Measurements from ENCODE around the gene GSAP. TPM values are rescaled to one million over a fixed set of nuclear protein-coding genes. Genes with fewer than 3 reads are reported as not detected.

Gene GSAP
- total and polyA plus RNA-seq, 2 donors (not counting 3 experiments of a cell fraction or from before 2014, with no cell fraction given), result 2.3 to 5.8 TPM

DNA sequence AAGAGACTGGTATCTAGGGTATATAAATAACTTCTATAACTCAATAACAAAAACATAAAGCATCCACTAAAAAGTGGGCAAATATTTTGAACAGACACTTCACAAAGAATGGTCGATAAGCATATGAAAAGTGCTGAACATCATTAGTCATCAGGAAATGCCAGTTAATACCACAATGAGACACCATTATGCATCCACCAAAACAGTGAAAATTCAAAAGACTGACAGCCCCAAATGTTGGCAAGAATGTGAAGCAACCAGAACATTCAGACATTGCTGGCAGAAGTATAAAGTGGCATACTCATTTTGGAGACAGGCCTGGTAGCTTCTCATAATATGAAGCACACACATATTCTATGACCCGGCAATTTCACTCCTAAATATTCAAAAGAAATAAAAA lies 26.5 kb upstream of the GSAP start:
- H3K4me2 ChIP-seq (ENCODE audit: insufficient read depth, low read length), result peak overlapping the region; percentile 49
- no peaks in the 10 kb centered on the region for H3K9me1 ChIP-seq (replicated peaks; ENCODE audit: control insufficient read depth, extremely low read depth, insufficient read depth, low read length)
- FAIRE-seq (peak; percentile 76), DNase-seq (ENCODE audit: low read depth, low spot score) (peak; percentile 44)
- CTCF ChIA-PET, result interaction anchor here (0.9 to 1.5 kb wide), 3 partner anchors 11 to 111 kb away, joined by 3 to 4 read pairs (median 3); no protein-coding TSS in a partner anchor
- H3K9ac ChIP-seq (replicated peaks; ENCODE audit: extremely low read depth, insufficient read depth, low read length), result no peak overlapping the region
- POLR2A ChIA-PET, result no interaction called here
- no peaks in the 10 kb centered on the region for H3K79me2 ChIP-seq (ENCODE audit: control insufficient read depth, insufficient read depth, low read length)
- peaks cover 11% of the 10 kb centered on the region for H3K4me1 ChIP-seq (ENCODE audit: control insufficient read depth, extremely low read depth, insufficient read depth, low read length)
- no peaks in the 10 kb centered on the region for H3K27me3 ChIP-seq (ENCODE audit: control insufficient read depth in 2 of 2, insufficient read depth in 2 of 2, low read length in 2 of 2)
- no peaks in the 10 kb centered on the region for H3K9me3 ChIP-seq (replicated peaks; ENCODE audit: control insufficient read depth, insufficient read depth, low read length)
- H4K20me1 ChIP-seq (replicated peaks; ENCODE audit: control insufficient read depth, extremely low read depth, insufficient read depth, low read length), result no peaks in the 10 kb centered on the region
- no peaks in the 10 kb centered on the region for H3K36me3 ChIP-seq (ENCODE audit: control insufficient read depth in 2 of 2, extremely low read depth in 1 of 2, insufficient read depth in 2 of 2, low read length in 2 of 2)
- peak overlapping the region; percentile 34 for H3K27ac ChIP-seq (ENCODE audit: insufficient read depth, low read depth, low read length)
- dilution Hi-C loops (cut with MboI; ENCODE audit: extremely low pct_ligation_motif_present, low sequenced_read_pairs), result no loop called here
- intact Hi-C loops (cut with micrococcal nuclease), result loop anchor here (1.0 kb wide), 1 partner anchor 94 kb away; no protein-coding TSS in a partner anchor
- BruUV-seq (replicated peaks), result no TSS peak
- H2AFZ ChIP-seq (ENCODE audit: low read depth, low read length), result peak overlapping the region; percentile 5
- TF ChIP-seq, protein P1, sequence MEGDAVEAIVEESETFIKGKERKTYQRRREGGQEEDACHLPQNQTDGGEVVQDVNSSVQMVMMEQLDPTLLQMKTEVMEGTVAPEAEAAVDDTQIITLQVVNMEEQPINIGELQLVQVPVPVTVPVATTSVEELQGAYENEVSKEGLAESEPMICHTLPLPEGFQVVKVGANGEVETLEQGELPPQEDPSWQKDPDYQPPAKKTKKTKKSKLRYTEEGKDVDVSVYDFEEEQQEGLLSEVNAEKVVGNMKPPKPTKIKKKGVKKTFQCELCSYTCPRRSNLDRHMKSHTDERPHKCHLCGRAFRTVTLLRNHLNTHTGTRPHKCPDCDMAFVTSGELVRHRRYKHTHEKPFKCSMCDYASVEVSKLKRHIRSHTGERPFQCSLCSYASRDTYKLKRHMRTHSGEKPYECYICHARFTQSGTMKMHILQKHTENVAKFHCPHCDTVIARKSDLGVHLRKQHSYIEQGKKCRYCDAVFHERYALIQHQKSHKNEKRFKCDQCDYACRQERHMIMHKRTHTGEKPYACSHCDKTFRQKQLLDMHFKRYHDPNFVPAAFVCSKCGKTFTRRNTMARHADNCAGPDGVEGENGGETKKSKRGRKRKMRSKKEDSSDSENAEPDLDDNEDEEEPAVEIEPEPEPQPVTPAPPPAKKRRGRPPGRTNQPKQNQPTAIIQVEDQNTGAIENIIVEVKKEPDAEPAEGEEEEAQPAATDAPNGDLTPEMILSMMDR (IDR thresholded peaks at IDR 0.05; ENCODE audit: extremely low read depth in 1 of 2, insufficient read depth in 1 of 2, low read depth in 1 of 2, low read length in 2 of 2), result no peak
- TF ChIP-seq POLR2AphosphoS5 (IDR thresholded peaks at IDR 0.05; ENCODE audit: insufficient read depth, low read depth, low read length) (peak; percentile 47), JUN (IDR thresholded peaks at IDR 0.05; ENCODE audit: borderline replicate concordance, insufficient read depth, insufficient read length, low read depth) (peak; percentile 71), FOS (IDR thresholded peaks at IDR 0.05; ENCODE audit: borderline replicate concordance, insufficient read depth, low read length) (peak; percentile 82), MYC (IDR thresholded peaks at IDR 0.05; ENCODE audit: low read depth, low read length) (no peak), EZH2 (IDR thresholded peaks at IDR 0.05; ENCODE audit: borderline replicate concordance, low read depth, low read length, severe bottlenecking) (no peak), GATA2 (IDR thresholded peaks at IDR 0.05; ENCODE audit: insufficient read depth, insufficient read length, low read depth, low read length) (no peak), POLR2A (IDR thresholded peaks at IDR 0.05; ENCODE audit: low read depth, low read length) (no peak)
- TF ChIP-seq, protein P2, sequence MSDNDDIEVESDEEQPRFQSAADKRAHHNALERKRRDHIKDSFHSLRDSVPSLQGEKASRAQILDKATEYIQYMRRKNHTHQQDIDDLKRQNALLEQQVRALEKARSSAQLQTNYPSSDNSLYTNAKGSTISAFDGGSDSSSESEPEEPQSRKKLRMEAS (IDR thresholded peaks at IDR 0.05; ENCODE audit: insufficient read depth, insufficient read length), result no peak
- H3K4me3 ChIP-seq (replicated peaks in 1 of 3; ENCODE audit: insufficient read depth in 1 of 3, low read depth in 1 of 3, low read length in 3 of 3), result no peak overlapping the region

Data from endothelial cell of umbilical vein (primary cell).